Ishikawa (cell line): ENCODE data around the gene TSPAN9.

Source experiments
- TAF1 ChIP-seq: IDR thresholded peaks from 2 replicates; pipeline ENCODE4 v1.6.1; 2012; ENCODE audit warnings: low read depth, mild to moderate bottlenecking
- ZBTB7A ChIP-seq: IDR thresholded peaks from 2 replicates; pipeline ENCODE4 v1.6.1; 2012; ENCODE audit warnings: low read depth

DNA sequence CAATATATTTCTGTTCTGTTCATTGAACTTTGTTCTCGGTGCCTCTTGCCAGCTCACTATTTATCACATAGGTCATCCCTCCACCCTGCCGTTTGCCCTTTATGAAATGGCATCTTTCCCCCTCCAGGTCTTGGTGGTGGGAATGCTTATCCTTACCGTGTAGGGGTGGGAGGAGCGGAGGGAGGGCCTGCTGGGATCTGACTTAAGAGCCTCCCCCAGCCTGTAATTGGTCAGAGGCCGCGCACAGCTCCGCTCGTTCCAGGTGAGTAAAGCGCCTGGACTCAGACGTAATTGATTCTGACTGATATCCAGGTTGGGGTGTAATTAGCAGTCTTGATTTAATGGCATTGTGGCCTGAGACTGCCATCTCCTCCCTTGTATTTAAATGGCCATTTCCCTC is 185.3 kb downstream of the TSPAN9 start:
- TF ChIP-seq ZBTB7A (no peak), TAF1 (no peak)
